ENCODE measurements around the gene ETFDH. TPM values are rescaled to one million over a fixed set of nuclear protein-coding genes. Genes with fewer than 3 reads are reported as not detected.
"Not testable (repeated sequence)": the region's sequence is repeated elsewhere in the genome, so short reads cannot be mapped to it uniquely, and the experiment has no call there.

Gene ETFDH
- total and polyA plus RNA-seq, 11 donors, result 56.1 to 289 (median 221) TPM

DNA sequence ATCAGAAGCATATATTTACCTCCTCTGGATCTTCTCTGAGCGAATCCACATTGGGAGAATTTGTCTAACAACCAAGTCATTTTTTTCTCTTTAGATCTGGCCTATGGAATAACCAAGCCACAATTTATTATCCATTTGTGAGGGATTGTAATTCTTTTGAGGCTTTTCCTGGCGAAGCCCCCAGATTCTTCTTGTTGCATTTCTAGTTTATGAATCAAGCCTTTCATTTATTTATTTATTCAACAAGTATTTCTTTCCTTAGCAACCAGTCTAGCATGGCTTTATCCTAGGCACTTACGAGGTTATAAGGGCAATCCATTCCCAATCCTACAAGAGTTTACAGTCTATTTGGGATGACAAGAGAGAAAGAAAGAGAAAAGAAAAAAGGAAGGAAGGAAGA, 78.3 kb downstream of the ETFDH start:
- Histone ChIP-seq H3K4me3 (no peak overlapping the region), H3K27me3 (no peaks in the 10 kb centered on the region), H3K4me1 (no peaks in the 10 kb centered on the region), H3K27ac (no peak overlapping the region), H3K9me3 (no peaks in the 10 kb centered on the region), H3K36me3 (no peaks in the 10 kb centered on the region)
- no peak for ATAC-seq
- intact Hi-C loops (cut with DNase I), result no loop called here
- DNase-seq, result no peak
- no peak for TF ChIP-seq POLR2A (IDR thresholded peaks at IDR 0.05)
- no peak for TF ChIP-seq CTCF (IDR thresholded peaks at IDR 0.05)
- 81 to 92% (median 89%) methylated on average over 3 of the region's 3 CpGs for WGBS, 4 donors

- TF ChIP-seq CTCF (IDR thresholded peaks at IDR 0.05) (no peak), POLR2A (IDR thresholded peaks at IDR 0.05) (no peak)
- Histone ChIP-seq H3K36me3 (no peaks in the 10 kb centered on the region), H3K9me3 (peaks cover 0 to 10% (median 0%) of the 10 kb centered on the region in 12 donors), H3K4me1 (no peaks in the 10 kb centered on the region), H3K4me3 (no peak overlapping the region), H3K27me3 (no peaks in the 10 kb centered on the region), H3K27ac (no peak overlapping the region)
- ATAC-seq (no peak), DNase-seq (no peak)
- 94 to 98% (median 97%) methylated on average over 5 of the region's 5 CpGs for WGBS, 4 donors
- intact Hi-C loops (cut with DNase I), result no loop called here
Observed at GRCh38 chr4:158754385-158755180, 82.5 kb downstream of the ETFDH start.

GRCh38 chr4:158755819-158756218, 83.7 kb downstream of the ETFDH start:
- H3K36me3 ChIP-seq; H3K9me3 ChIP-seq; ATAC-seq; H3K27ac ChIP-seq; DNase-seq; H3K4me1 ChIP-seq; H3K4me3 ChIP-seq; H3K27me3 ChIP-seq; intact Hi-C loops (cut with DNase I): not testable (repeated sequence)
- 94 to 97% (median 96%) methylated on average over 7 of the region's 7 CpGs for WGBS, 4 donors

DNA sequence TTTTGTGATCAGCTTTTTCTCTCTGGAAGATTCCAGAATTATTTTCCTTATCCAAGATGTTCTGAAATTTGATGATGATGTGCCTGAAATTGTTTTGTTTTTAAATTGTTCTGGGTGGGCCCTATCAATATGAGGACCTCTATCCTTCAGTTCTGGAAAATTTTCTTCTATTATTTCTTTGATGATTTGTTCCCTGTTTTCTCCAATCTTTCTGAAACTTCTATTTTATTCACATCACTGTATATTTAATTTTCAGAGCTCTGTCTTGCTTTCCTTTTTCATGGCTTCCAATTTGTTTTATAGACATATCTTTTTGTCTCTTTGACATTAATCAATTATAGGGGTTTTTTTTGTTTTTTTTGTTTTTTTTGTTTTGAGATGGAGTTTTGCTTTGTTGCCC, 84.5 kb downstream of the ETFDH start:
- DNase-seq (no peak), ATAC-seq (no peak)
- intact Hi-C loops (cut with DNase I), result no loop called here
- Histone ChIP-seq H3K27ac (no peak overlapping the region), H3K9me3 (peaks cover 0 to 10% (median 0%) of the 10 kb centered on the region in 12 donors), H3K27me3 (no peaks in the 10 kb centered on the region), H3K36me3 (no peaks in the 10 kb centered on the region), H3K4me3 (no peak overlapping the region), H3K4me1 (no peaks in the 10 kb centered on the region)
- TF ChIP-seq POLR2A (IDR thresholded peaks at IDR 0.05), result no peak
- TF ChIP-seq CTCF (IDR thresholded peaks at IDR 0.05), result no peak

- DNase-seq (no peak), ATAC-seq (no peak)
- no peaks in the 10 kb centered on the region for H3K36me3 ChIP-seq
- intact Hi-C loops (cut with DNase I), result no loop called here
- no peak overlapping the region for H3K4me3 ChIP-seq
- no peaks in the 10 kb centered on the region for H3K4me1 ChIP-seq
- no peaks in the 10 kb centered on the region for H3K27me3 ChIP-seq
- TF ChIP-seq CTCF (IDR thresholded peaks at IDR 0.05), result no peak
- no peak for TF ChIP-seq POLR2A (IDR thresholded peaks at IDR 0.05)
- peaks cover 0 to 10% (median 0%) of the 10 kb centered on the region in 12 donors for H3K9me3 ChIP-seq
- no peak overlapping the region for H3K27ac ChIP-seq
- WGBS, 4 donors, result 81 to 91% (median 88%) methylated on average over 4 of the region's 4 CpGs
Observed at GRCh38 chr4:158758142-158758541, 86.0 kb downstream of the ETFDH start.
